ENCODE measurements around the gene SORCS2.

- no peak for TF ChIP-seq CTCF (IDR thresholded peaks at IDR 0.05; ENCODE audit: poor library complexity, severe bottlenecking)
- TF ChIP-seq POLR2AphosphoS5 (IDR thresholded peaks at IDR 0.05): no peak
- TF ChIP-seq SMC3 (conservative IDR thresholded peaks at IDR 0.05; ENCODE audit: poor library complexity): no peak
- no peak for TF ChIP-seq RAD21 (conservative IDR thresholded peaks at IDR 0.05)
- no peak for TF ChIP-seq EP300 (conservative IDR thresholded peaks at IDR 0.05; ENCODE audit: poor library complexity, severe bottlenecking)
These were observed 151.6 kb downstream of the SORCS2 start for GRCh38 chr4:7343950-7344349.

Measured in neural cell (in vitro differentiated cells).